Cardiac fibroblast (primary cell): ENCODE measurements around the gene SNX18.

ENCODE experiments used
- DNase-seq, 2 donors: peaks; one replicate each; pipeline versions ENCODE4 v3.0.0 to v3.0.0-alpha.2; 2010; ENCODE audit warnings: low read depth in 2 of 2
- H3K4me3 ChIP-seq, 2 donors: replicated peaks in 1 of 2; 1 replicate in 1 of 2; 2 replicates in 1 of 2; pipeline ENCODE4 v1.5.1; 2011; ENCODE audit warnings: low read depth in 2 of 2, low read length in 2 of 2, mild to moderate bottlenecking in 2 of 2, moderate library complexity in 1 of 2
- CTCF ChIP-seq: IDR thresholded peaks from one replicate; pipeline ENCODE4 v1.5.1; 2011; ENCODE audit warnings: low read depth, mild to moderate bottlenecking, low read length, inconsistent platforms

SNX18 gene

GRCh38 chr5:54514291-54514690, 3.3 kb upstream of the SNX18 start:
- TF ChIP-seq CTCF, result no peak
- no peak for DNase-seq
- no peak overlapping the region for H3K4me3 ChIP-seq

GRCh38 chr5:54514841-54515432, 2.6 kb upstream of the SNX18 start:
- H3K4me3 ChIP-seq, result no peak overlapping the region
- peak in 1 of 2 donors; percentile 66 for DNase-seq

GRCh38 chr5:54515634-54516033, 1.9 kb upstream of the SNX18 start:
- no peak for DNase-seq
- H3K4me3 ChIP-seq, result no peak overlapping the region
- no peak for TF ChIP-seq CTCF

More at GRCh38 chr5:54514841-54515432, 2.6 kb upstream of the SNX18 start:
- TF ChIP-seq CTCF, result no peak

GRCh38 chr5:54516051-54516655, 1.4 kb upstream of the SNX18 start:
- no peak overlapping the region for H3K4me3 ChIP-seq
- no peak for TF ChIP-seq CTCF
- DNase-seq, result no peak

- no peak for DNase-seq
- no peak for TF ChIP-seq CTCF
- peak overlapping the region in 1 of 2 donors; percentile 41 for H3K4me3 ChIP-seq
Measured at GRCh38 chr5:54517174-54517511, 416 bp upstream of the SNX18 start.

- TF ChIP-seq CTCF, result no peak
- peak; percentile 38 to 56 for DNase-seq
- H3K4me3 ChIP-seq, result peak overlapping the region; percentile 65 to 77
Measured at GRCh38 chr5:54518146-54518817, 723 bp downstream of the SNX18 start.
